ENCODE measurements around the gene CNTNAP5.

DNA sequence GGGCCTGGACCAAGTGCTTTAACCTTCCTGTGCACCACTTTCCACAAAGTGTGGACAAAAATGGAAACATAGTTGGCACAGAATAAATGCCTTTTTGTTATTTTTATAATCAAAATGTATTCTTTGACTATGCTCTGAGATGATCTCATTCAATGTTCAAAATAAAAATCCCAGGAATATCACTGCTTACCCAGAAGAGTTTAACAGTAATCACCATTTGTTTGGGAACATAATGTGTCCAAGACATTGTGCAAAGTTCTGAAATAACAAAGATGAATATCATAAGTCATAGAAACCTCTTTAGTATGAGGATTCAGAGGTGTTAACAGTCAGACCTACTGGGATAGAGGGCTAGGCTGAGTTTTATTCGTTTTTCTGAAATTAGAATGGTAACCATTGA, 668.1 kb downstream of the CNTNAP5 start:
- TF ChIP-seq ATF3 (IDR thresholded peaks at IDR 0.05), result no peak
- TF ChIP-seq, protein P1, sequence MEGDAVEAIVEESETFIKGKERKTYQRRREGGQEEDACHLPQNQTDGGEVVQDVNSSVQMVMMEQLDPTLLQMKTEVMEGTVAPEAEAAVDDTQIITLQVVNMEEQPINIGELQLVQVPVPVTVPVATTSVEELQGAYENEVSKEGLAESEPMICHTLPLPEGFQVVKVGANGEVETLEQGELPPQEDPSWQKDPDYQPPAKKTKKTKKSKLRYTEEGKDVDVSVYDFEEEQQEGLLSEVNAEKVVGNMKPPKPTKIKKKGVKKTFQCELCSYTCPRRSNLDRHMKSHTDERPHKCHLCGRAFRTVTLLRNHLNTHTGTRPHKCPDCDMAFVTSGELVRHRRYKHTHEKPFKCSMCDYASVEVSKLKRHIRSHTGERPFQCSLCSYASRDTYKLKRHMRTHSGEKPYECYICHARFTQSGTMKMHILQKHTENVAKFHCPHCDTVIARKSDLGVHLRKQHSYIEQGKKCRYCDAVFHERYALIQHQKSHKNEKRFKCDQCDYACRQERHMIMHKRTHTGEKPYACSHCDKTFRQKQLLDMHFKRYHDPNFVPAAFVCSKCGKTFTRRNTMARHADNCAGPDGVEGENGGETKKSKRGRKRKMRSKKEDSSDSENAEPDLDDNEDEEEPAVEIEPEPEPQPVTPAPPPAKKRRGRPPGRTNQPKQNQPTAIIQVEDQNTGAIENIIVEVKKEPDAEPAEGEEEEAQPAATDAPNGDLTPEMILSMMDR (IDR thresholded peaks at IDR 0.05; ENCODE audit: low read depth, low read length, missing input control), result no peak
- no peak for TF ChIP-seq GABPA (IDR thresholded peaks at IDR 0.05 in 1 of 2, conservative IDR thresholded peaks at IDR 0.05 in 1 of 2)
- TF ChIP-seq RAD21 (IDR thresholded peaks at IDR 0.05), result no peak
- no peak for TF ChIP-seq YY1 (IDR thresholded peaks at IDR 0.05)
- TF ChIP-seq ZBTB33 (IDR thresholded peaks at IDR 0.05), result no peak
- no peak for TF ChIP-seq TAF1 (conservative IDR thresholded peaks at IDR 0.05)
- no peak for TF ChIP-seq JUND (IDR thresholded peaks at IDR 0.05)
- no peak for TF ChIP-seq EGR1 (IDR thresholded peaks at IDR 0.05; ENCODE audit: low read depth in 2 of 2)
- TF ChIP-seq, protein P2, sequence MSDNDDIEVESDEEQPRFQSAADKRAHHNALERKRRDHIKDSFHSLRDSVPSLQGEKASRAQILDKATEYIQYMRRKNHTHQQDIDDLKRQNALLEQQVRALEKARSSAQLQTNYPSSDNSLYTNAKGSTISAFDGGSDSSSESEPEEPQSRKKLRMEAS (IDR thresholded peaks at IDR 0.05), result no peak
- TF ChIP-seq RXRA (IDR thresholded peaks at IDR 0.05), result no peak
- TF ChIP-seq, protein P3, sequence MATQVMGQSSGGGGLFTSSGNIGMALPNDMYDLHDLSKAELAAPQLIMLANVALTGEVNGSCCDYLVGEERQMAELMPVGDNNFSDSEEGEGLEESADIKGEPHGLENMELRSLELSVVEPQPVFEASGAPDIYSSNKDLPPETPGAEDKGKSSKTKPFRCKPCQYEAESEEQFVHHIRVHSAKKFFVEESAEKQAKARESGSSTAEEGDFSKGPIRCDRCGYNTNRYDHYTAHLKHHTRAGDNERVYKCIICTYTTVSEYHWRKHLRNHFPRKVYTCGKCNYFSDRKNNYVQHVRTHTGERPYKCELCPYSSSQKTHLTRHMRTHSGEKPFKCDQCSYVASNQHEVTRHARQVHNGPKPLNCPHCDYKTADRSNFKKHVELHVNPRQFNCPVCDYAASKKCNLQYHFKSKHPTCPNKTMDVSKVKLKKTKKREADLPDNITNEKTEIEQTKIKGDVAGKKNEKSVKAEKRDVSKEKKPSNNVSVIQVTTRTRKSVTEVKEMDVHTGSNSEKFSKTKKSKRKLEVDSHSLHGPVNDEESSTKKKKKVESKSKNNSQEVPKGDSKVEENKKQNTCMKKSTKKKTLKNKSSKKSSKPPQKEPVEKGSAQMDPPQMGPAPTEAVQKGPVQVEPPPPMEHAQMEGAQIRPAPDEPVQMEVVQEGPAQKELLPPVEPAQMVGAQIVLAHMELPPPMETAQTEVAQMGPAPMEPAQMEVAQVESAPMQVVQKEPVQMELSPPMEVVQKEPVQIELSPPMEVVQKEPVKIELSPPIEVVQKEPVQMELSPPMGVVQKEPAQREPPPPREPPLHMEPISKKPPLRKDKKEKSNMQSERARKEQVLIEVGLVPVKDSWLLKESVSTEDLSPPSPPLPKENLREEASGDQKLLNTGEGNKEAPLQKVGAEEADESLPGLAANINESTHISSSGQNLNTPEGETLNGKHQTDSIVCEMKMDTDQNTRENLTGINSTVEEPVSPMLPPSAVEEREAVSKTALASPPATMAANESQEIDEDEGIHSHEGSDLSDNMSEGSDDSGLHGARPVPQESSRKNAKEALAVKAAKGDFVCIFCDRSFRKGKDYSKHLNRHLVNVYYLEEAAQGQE (IDR thresholded peaks at IDR 0.05), result no peak
- TF ChIP-seq HNF4G (IDR thresholded peaks at IDR 0.05), result no peak
- TF ChIP-seq NR2F2 (IDR thresholded peaks at IDR 0.05), result no peak
